GM19193 (cell line): ENCODE results near the gene SLC25A46.

Experiments
- POLR2A ChIP-seq: IDR thresholded peaks from 4 replicates; pipeline ENCODE4 v1.6.1; 2011; ENCODE audit not compliant: insufficient read depth, insufficient read length; ENCODE audit errors: extremely low read depth

SLC25A46 gene

DNA sequence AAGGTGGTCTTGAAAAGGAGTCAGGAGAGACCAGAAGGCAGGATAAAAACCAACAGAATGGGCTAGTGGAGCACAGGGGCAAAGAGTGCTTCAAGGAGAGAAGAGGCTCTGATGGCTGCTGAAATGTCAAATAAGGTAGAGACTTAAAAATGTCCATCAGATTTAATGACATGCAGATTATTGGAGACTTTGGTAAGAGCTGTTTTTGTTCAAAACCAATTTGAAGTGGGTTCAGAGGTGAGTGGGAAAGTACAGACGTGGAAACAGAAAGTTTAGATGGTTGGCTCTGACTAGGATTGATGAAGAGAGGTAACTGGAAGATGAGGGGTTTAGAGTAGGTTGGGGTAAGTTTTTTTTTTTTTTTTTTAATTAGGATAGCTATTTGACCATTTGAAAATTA lies 14.1 kb downstream of the SLC25A46 start:
- no peak for TF ChIP-seq POLR2A

DNA sequence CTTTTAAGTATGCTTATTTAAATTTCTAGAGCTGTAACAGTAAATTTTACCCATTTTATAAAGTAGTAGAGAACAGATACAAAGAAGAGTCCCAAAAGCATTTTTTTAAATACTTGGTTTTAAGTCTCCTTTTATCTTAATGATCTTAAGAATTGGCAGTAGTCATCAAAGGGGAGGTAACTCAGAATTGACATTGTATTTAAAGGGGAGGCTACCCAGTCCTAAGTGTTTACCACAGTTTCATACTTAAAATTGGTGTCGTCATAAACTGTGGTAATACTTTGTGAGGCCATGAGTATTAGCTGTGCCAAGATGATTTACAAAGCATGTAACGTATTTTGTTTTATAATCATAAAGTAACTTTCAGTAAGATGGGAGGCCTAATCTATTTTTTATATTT lies 14.8 kb downstream of the SLC25A46 start:
- TF ChIP-seq POLR2A, result no peak

DNA sequence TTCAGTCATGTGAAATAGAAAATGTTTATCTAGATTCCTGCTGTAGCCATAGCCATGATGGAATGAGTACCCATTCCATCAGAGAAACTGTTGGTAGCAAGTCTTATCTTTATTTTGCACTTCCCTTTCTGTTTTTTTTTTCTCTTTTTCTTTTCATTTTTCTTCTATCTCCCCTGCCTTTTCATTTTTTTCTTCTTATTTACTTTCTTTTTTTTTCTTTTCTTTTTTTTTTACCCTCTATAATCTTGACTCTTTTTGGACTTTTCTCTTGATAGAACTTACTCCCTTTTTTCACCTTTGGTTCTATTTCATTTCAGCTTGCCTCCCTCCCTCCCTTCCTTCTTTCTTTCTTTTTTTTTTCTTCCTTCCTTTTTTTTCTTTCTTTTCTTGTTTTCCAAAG lies 15.4 kb downstream of the SLC25A46 start:
- TF ChIP-seq POLR2A, result no peak

DNA sequence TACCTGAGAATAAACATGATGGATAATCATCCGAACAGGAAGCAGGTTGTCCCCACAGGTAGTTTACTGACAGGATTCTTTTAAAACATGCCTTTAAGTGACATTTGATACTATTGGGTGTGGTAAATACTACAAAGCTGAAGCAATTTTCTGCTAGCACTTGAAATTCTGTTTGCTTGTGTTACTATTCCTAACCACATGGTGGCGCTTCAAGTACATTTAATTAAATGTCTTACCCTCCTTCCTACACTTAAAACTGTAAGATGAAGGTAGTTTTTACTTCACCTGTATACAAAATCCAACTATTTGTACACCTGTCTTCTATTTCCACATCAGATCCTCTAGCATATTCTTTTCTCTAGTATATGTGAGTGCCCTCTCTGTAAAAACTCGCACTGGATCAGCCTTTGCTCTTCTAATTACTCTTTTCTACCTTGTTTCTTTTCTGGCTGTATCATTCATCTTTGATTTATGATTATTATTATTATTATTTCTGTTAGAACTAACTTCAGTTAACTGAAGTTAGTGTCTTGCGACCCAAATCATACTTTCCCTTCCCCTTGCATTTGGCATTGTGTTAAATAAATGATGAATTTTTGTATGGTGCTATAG lies 18.4 kb downstream of the SLC25A46 start:
- TF ChIP-seq POLR2A, result no peak

DNA sequence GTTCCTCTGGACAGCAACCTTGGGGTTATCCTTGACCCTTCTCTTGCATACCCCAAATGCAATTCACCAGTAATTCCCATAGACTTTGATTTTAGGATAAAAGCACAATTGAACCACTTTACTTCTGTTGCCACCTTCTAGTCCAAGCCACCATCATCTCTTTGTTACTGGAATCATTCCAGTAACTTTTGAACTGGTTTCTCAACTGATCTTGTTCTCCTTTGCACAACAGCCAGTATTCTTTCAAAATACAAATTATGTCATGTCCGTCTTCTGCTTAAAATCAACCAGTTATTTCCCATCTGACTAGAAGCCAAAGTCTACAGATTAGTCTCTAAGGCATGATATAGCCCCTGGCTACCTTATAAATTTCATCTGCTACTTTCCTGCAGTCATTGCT lies 21.4 kb downstream of the SLC25A46 start:
- no peak for TF ChIP-seq POLR2A

DNA sequence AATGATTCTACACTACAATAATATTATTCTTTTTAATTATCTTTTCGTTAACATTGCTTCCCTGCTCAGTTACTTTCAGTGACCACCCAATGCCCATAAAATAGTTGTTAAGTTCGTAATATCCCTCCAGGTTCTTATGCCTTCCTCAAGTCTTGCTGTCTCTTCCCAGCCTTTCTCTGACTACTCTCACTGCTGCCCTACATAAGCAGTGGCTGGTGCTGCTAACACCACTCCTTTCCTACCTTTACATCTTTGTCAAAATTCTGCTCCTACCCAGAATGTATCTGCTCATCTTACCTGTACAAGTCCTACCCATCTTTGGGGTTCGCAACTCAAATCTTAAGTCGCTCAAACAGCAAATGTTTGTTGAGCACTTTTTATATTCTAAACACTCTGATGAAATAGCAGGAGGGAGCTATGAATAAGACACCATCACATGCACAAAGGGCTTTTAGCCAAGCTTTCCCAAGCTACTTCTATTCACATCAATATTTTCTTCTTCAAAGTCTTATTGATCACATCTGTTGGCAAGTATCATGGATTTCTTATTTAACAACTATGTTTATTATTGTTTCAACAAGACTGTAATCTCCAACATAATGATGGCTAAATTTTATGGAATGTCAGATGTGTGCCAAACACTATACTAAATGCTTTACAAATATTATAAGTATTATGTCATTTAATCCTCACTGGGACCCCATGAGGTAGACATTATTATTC lies 29.5 kb downstream of the SLC25A46 start:
- TF ChIP-seq POLR2A, result no peak

DNA sequence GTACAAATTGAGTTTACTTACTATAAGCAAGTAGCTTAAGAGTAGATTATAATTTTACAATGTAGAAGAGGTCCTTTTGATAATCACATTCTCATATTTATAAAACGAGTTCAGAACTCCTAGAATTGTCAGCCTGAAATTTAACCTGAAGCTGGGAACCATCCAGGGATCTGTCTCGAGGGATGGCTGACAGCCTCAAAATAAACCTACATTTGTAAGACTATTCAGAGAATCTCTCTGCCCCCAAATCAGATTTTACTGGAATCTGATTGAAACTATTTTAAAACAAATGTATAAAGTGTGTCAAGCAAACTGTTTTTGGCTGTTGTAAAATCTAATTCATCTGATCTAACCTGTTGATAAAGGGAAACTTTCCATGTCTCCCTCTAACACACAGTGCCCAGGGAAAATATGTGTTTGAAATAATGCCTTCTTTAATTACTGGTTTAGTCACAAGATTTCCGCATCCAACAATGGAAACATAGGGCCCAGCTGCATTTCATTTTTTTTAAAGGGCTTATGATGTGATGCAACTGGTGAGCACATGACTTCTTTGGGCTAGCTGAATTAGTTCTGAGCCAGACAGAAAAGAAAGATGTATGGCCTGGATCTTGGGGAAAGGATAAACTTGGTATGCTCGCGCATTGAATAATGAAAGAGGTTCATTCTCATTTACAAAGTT lies 30.3 kb downstream of the SLC25A46 start:
- no peak for TF ChIP-seq POLR2A

DNA sequence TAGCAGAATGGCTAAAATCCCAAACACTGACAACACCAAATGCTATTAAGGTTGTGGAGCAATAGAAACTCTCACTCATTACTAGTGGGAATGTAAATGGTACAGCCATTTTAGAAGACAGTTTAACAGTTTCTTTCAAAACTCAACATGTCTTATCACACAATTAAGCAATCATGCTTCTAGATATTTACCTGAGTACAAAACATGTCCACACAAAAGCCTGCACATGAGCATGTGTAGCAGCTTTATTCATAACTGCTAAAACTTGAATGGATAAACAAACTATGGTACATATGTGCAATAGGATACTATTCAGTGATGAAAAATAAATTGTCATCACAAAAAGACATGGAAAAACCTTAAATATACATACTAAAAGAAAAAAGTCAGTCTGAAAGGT lies 31.5 kb downstream of the SLC25A46 start:
- no peak for TF ChIP-seq POLR2A

DNA sequence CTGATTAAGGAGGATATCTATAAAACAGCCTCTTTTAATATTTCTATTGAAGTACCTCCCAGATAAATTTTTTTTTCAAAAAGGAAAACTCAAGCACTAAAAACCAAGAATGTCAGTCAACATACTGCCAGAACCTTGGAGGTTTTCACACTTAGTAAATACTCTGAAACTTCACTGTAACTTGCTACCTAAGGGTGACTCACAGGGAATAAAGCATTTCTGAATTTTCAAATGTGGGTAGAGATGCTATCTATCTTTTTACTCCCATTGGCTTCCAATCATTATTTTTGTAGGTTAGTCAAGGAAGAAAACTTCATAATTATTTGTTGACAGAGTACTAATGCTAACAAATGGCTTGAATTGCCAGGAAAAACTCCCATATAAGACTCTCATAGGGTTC lies 46.1 kb downstream of the SLC25A46 start:
- no peak for TF ChIP-seq POLR2A

DNA sequence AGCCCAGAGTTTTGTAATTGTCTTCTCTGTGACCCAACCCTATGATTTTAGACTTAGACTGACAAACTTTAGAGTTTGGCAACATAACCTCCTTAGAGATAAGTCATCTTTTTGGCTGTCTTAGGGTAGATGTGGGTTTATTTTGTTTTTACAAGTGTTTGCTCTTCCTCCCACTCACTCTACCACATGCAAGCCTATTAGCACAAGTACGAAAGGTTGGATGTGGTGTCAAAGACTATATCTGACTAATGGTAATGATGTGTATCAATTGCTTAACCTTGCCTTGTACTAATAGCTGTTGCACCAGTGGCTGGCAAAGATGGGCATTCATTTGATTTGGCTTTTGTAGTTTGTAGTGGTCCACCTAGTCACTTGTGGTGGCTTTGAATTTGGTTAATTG lies 46.5 kb downstream of the SLC25A46 start:
- TF ChIP-seq POLR2A, result no peak

DNA sequence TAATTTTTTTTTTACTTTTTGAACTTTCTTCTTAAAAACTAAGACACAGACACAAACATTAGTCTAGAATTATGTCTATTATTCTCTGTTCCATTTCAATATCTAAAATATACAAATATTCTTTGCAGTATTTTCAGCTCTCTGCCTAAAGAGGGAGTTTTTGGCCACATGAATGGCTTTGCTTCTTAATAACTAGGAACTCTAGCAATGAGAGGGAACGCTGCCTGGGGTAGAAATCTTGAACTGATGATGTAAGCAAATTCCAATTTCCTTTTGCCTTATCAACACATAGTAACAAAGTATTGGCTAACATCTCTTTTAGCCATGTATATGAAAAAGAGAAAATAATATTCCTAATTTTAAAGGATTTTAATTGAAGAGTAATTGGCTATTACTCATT lies 51.9 kb downstream of the SLC25A46 start:
- no peak for TF ChIP-seq POLR2A

DNA sequence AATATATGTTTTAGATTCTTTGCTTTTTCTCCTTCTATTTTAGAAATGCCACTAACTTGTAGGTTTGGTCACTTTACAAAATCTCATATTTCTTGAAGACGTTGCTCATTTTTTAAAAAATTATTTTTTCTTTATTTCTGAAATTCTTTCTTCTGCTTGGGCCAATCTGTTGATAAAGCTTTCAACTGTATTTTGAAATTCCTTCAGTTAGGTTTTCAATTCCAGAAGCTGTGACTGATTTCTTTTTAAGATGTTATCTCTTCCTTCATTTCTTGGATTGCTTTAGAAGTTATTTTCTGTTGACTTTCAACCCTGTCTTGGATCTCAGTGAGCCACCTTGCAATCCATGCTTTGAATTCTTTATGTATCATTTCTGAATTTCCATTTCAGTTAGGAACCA lies 64.2 kb downstream of the SLC25A46 start:
- no peak for TF ChIP-seq POLR2A

DNA sequence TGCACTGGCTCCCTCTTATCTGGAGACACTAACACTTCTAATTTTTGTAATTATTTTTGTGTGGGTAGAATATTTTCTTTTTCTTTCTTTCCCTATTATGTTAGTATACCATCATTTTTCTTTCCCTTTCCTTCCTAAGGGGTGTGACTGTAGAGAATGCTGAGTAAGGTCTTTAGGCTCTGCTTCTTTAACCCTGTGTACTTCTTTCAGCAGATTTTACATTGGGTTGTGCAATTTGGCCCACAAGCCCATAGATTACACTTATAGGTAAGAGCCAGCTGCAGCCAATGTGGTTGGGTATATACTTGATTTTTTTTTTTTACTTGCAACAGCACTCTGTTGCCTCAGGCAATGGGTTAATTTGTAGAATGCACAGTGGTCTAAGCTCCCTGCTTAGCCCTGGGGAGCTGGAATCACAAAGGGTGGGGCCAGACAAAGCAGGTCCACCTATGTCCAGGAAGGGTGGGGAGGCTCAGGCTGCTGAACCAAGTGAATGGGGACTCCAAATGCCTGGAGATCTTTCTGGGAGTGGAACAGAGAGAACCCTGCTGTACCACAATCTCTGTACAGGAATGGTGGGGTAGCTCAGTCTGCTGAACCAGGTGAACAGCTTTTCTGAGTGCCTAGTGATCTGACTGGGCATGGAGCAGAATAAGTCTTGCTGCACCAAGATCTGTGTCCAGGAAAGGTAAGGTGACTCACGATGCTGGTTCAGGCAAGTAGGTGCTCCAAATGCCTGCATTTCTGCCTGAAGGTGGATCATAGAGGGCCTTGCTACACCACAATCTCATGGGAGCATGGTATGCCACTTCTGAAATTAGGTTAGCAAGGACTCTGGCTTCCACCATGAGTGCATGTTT lies 64.9 kb downstream of the SLC25A46 start:
- no peak for TF ChIP-seq POLR2A

DNA sequence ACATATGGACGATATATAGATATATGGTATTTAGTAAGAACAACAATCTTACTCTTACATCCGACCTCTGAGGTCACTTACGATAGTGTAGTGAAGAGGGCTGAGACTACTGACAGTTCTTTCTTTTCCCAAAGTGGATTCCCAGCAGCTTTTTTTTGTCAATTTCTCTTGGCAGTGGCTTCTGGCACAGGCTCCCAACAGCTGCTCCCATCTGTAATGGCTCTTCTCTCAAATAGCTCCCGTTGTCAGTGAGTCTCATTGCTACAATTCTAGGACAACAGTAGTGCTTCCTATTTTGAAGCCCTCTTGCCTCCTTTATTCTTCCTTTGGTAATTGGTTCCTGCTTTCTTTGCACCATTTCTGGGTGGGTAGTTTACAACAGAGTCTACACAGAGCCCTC lies 68.4 kb downstream of the SLC25A46 start:
- no peak for TF ChIP-seq POLR2A

DNA sequence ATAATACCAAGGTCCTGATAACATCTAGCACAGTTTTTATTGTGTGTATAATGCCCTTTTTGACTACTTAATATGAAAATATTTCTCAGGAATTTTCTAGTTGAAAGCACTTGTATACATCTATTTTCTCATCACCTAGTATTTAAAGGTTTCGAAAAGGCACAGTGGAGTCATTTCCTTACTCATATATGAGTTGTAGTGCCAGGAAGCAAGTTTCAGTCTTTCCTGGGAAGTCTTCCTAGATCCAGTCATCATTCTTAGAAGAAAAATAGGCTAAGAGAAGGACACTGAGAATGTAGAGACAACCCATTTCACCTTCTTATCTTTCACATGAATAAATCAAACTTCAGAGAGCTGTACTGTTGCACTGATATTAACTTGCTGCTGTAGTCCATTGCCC lies 70.2 kb downstream of the SLC25A46 start:
- no peak for TF ChIP-seq POLR2A
